HG03108 (cell line): ENCODE measurements around the gene ARHGAP15.
"Not testable (repeated sequence)": the region's sequence is repeated elsewhere in the genome, so short reads cannot be mapped to it uniquely, and the experiment has no call there.

Experiments
- ATAC-seq: cut with Tn5 transposase; IDR thresholded peaks from one replicate; pipeline ENCODE4 v1.9.1; 2021; ENCODE audit warnings: moderate library complexity; ENCODE audit not compliant: unreplicated experiment

ARHGAP15 gene

GRCh38 chr2:143128681-143129580 is at the start of gene ARHGAP15:
Gene ARHGAP15, plus strand, starts transcription at chr2:143129419.
- peak; percentile 70 for ATAC-seq

DNA sequence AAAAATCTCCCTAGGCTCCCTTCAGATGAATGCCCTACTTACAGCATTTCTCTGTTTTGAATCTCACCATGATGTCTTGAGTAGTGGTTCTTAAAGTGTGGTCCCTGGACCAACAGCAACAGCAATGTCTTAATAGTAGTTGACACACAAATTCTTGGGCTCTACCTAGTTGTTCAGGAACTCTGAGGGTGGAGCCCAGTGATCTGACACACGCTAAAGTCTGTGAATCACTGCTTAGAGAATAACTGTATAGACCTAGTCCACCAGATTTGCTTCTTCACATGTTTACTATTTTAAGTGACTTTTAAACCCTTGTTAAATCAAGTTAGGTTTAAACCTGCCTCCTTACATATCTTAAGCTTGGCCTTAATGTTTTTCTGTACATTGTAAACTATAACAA is 47.6 kb upstream of the ARHGAP15 start:
- no peak for ATAC-seq

DNA sequence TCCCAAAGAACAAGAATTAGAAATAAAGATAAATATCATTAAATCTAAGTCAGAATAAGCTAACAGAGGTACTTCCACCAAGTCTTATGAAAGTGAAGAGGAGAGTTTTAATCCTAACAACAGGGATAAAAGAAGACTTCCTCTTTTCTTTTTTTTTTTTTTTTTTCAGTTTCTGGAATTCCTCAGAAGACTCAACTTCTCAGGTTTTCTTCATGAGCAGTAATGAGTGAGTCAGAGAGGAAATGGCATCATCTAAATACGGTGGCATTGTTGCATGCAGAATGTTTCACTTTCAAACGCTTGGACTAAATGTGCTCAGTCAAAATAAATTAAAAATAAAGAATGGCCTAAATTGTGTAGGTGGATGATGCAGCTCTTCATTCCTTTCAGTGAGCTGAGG is 45.6 kb upstream of the ARHGAP15 start:
- ATAC-seq, result no peak

- no peak for ATAC-seq
These were observed 44.8 kb upstream of the ARHGAP15 start for GRCh38 chr2:143084462-143084861.

DNA sequence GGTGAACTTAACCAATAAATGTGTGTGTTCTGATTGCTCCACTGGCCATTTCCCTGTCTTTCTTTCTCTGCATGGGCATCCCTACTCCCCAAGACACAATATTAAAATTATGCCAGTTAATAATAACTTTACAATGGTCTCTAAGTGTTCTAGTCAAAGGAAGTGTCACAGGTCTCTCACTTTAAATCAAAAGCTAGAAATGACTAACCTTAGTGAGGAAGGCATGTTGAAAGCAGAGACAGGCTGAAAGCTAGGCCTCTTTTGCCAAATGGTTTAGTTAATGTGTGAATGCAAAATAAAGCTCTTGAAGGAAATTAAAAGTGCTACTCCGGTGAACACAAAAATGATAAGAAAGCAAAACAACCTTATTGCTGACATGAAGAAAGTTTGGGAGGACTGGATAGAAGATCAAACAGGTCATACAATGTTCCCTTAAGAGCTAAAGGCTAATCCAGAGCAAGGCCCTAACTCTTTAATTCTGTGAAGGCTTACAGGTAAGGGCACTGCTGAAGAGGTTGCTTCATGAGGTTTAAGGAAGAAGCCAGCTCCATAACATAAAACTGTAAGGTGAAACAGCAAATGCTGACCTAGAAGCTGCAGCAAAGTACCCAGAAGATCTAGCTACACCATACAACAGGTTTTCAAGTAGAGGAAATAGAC is 44.0 kb upstream of the ARHGAP15 start:
- peak; percentile 62 for ATAC-seq

DNA sequence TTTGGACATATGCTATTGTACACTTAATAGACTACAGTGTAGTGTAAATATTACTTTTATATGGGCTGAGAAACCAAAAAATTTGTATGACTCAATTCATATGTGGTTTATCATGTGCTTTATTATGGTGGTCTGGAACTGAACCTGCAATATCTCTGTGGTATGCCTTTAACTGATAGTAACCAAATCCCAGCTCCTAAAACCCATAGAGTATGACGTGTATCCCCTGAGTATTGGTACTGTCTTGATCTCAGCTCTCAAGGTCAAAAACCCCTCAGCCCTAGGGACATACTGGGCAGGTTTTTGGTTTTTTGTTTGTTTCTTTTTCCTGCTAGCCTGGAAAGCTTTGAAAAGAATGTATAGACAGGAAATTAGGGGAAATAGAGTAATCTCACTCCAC is 42.2 kb upstream of the ARHGAP15 start:
- ATAC-seq, result no peak

DNA sequence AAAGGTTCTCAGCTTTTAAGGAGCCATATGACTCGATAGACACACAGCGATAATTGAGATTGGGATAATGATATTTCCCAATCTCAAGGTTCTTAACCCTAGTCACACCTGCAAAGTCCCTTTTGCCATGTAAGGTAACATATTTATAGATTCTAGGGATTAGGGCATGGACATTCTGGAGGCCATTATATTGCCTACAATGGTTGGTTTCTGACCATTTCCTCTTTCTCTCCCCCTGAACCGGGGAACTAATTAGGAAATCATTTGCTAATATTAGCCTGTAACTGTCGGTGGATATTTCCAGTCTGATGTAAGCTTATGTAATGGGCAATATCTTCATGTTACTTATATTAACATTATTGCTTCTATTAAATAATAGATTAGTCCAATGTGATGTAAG is 40.8 kb upstream of the ARHGAP15 start:
- no peak for ATAC-seq

GRCh38 chr2:143089520-143089919 is 39.7 kb upstream of the ARHGAP15 start:
- ATAC-seq, result not testable (repeated sequence)

DNA sequence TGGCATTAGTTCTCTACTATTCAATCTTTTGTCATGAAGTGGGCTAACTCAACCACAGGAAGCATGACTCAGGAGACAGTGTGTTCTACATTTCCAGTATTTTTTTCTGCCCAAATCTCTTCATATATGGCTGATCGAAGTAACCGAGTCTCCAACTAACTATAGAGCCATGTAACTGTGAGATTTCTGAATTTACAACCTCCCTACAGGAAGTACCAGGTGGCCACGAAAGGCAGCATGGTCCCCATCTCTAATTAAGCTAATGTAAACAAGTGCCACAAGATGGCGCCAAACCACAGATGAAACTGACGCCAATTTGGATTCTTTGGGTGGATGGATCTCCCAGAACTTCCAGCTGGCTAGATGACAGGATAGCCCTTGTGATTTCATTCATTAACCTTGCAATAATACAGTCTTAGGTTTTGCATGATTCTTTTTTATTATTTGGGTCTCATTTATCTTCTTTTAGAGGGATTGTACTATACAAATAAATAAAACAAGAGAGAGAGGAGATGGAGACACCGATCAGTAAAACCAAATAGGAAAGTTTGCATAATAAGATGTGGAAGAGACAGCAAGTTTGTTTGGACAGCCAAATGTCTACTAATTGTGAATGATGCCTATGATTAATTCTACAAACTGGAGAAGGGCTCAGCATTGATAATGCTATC is 18.3 kb upstream of the ARHGAP15 start:
- peak; percentile 67 for ATAC-seq

DNA sequence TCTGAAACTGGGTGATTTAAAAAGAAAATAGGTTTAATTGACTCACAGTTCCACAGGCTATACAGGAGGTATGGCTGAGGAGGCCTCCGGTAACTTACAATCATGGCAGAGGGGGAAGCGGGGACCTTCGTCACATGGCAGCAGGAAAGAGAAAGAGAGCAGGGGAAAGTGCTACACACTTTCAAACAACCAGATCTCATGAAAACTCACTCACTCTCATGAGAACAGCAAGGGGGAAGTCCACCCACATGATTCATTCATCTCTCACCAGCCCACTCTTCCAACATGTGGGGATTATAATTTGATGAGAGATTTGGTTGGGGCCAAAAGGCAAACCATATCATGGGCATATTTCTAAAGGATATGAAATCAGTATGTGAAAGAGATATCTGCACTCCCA is 12.0 kb upstream of the ARHGAP15 start:
- ATAC-seq, result no peak

DNA sequence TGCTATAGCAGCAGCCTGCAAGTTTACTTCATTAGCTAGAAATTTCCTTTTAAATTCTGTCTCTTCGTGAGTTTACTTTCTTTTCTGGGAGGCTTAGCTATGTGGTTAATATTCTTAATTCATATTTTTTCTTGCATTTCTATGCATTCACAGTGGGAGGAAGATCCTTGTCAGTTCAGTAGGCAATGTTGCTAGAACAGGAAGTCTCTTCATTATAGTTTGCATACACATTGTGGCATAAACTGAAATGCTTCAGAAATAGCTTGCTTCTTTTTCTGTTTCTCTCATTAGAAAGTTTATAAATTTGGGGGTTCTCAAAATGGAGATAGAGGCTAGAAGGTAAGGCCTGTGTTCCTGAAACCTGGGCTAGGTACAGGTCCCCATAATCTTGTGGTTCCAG is 8.1 kb upstream of the ARHGAP15 start:
- peak; percentile 53 for ATAC-seq

DNA sequence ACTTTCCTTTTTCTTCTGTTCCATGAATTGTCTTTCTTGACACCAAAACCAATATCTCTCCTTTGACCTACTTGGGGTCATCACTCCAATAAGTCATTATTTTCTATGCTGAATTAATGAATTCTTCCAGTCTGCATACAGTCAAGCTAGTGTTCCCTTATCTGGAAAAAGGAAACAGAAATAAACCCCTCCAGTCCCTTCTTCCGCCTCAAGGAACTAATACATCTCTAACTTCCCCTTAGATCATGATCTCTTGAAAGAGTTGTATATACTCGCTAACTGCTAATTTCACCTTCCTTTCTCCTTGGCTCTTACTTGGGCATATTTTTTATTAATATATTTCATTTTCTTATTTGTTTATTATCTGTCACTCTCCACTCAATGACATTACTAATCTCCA is 7.3 kb upstream of the ARHGAP15 start:
- no peak for ATAC-seq

GRCh38 chr2:143123911-143124310 is 5.3 kb upstream of the ARHGAP15 start:
- ATAC-seq, result no peak

- ATAC-seq, result no peak
These were observed 4.8 kb upstream of the ARHGAP15 start for GRCh38 chr2:143124445-143124844.

GRCh38 chr2:143125717-143126116 is 3.5 kb upstream of the ARHGAP15 start:
- ATAC-seq, result no peak

DNA sequence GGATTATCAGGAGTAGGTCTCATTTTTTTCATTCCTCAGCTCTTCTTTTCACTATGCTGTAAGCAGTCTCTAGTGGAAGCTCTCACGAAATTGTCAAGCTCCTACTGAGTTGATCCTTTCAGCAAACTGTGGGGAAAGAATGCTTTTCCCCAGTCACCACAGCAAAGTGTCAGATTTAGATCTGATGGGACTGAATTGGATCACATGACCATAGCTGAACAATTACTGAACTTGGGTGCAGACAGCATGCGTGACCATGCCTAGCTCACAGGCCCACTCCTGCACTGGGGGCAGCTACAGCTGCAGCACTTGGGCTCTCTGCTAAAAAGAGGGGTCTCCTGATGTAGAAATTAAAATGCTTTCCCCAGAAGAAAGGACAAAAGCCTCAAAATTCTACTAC is 3.1 kb downstream of the ARHGAP15 start:
- no peak for ATAC-seq

DNA sequence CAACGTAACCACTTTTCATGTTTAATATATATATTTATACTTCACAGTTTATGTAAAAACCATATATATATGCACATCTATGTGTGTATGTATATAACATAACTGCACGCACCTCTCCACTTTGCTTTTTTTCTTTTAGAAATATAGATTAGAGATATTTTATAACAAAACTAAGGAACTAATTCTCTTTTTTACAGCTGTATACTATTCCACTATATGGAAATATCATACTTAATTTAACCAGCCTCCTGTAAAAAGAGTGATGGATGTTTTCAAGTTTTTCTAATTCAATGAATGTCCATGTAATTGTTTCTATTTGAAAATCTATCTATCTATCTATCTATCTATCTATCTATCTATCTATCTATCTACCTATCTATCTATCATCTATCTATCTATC is 4.6 kb downstream of the ARHGAP15 start:
- ATAC-seq, result no peak

DNA sequence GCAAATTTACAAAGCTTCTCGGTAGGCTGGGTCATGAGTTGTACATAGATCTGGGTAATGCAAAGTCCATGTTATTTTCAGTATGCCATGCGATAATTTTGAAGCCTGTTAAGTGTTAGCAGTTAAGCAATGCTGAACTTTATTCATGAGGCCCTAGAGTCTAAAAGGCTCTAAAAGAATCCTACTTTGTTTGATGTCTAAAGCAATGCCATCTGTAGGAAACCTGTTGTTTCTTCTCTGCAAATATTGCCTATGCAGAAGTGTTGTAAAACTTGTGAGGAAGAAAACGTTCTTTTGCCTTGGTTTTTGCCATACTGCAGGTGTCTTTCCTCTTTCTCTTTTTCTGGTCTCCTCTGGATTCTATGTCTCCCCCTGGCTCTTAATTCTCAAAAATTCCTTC is 9.1 kb downstream of the ARHGAP15 start:
- ATAC-seq, result no peak

DNA sequence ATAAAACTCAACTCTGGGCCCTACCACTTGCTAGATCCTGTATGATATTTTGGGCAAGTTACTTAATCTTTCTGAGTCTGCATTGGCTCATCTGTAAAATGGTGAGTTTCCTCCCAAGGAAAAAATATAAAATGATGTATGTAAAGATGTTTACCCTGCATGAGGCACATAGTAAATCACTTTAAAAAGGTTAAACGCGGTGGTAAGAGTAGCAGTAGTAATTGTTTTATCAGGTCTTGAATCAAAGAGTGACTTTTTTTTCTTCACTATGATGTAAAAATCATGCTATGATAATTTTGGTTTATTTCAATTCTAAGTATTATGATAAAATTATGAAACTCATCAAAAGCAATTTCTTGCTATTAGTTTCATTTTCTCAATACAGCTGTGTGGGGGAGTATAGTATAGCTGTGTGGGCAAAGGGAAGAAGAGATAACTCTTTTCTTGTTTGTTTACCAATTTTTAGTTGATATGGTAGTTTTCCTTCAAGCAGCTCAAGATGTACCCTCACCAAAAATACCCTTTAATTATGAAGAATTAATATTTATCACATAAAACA is 10.7 kb downstream of the ARHGAP15 start:
- peak; percentile 25 for ATAC-seq

DNA sequence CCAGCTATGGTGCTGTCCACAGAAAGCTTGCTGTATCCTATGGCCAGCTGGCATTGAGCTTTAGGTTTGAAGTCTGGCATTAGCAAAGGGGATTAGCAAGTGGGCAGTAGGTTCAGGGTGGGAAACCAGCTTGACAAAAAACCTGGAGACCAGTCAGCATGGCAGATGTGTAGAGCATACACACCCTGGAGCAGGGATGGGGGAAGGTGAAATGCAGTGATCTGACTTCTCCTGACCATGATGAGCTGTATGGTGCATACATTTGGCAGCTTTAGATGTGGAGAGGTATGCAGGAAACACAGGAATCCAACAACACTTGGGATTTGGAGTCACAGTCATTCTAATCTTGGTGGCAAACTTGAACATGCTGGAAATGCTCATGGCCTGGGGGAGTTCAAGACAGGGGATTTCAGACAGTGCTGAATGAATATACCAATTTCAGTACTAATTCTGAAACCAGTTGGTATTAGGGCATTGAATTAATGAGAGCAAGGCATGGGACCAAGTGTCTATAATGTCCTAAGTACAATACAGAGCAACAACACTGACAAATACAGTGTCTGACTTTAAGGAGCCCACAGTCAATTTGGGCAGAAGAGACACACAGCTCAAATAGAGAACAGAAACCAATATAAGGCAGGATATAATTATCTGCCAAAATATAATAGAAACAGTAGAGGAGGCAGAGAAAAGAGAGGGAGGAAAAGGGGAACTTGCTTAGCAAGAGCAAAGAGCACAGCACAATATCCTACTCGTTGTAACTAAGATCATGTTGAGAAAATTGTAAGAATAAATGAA is 11.8 kb downstream of the ARHGAP15 start:
- ATAC-seq, result peak; percentile 66

- ATAC-seq, result no peak
These were observed 13.4 kb downstream of the ARHGAP15 start for GRCh38 chr2:143142598-143142997.
